AG09319 (cell line): ENCODE measurements around the gene SORL1.

Experiments used
- DNase-seq: peaks from one replicate; pipeline ENCODE4 v3.0.0-alpha.2; 2010; ENCODE audit warnings: low read depth; ENCODE audit errors: extremely low read depth
- TF ChIP-seq, protein P1 (sequence below): IDR thresholded peaks from 2 replicates; pipeline ENCODE4 v1.5.1; 2011; ENCODE audit warnings: low read depth, mild to moderate bottlenecking, inconsistent platforms, low read length, moderate library complexity

Gene SORL1

DNA sequence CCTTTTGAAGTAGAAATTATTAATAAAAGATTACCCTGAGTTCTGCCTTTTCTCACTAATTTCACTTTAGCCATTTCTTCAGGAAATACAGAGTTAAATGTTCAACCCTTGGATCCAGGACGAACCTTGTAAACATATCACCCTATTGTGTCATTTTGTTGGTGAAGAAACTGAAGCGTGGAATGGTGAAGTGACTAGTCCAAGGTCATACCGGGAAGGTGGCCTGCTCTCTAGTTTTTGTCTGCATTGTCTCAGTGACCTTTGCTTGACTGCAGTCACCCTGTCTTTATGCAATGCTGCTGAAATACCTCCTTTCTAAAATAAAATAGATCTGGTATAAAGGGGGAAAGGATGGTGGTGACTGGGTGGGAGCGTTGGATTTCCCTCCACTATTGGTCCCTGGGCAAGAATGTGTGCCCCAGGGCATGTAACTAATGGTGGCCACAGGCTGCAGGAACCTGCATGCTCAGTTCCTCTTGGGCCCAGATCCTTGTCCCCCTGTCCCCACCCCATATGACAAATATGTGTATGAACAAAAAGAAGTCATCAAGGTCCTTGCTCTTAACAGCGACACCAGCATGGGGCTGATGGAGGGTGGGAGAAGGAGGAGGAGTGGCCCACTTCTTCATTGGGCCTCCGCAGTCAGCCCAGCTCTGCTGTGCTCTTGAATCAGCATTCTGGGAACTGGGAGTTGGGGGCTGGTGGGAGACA, 1.6 kb downstream of the SORL1 start:
- TF ChIP-seq, protein P1, sequence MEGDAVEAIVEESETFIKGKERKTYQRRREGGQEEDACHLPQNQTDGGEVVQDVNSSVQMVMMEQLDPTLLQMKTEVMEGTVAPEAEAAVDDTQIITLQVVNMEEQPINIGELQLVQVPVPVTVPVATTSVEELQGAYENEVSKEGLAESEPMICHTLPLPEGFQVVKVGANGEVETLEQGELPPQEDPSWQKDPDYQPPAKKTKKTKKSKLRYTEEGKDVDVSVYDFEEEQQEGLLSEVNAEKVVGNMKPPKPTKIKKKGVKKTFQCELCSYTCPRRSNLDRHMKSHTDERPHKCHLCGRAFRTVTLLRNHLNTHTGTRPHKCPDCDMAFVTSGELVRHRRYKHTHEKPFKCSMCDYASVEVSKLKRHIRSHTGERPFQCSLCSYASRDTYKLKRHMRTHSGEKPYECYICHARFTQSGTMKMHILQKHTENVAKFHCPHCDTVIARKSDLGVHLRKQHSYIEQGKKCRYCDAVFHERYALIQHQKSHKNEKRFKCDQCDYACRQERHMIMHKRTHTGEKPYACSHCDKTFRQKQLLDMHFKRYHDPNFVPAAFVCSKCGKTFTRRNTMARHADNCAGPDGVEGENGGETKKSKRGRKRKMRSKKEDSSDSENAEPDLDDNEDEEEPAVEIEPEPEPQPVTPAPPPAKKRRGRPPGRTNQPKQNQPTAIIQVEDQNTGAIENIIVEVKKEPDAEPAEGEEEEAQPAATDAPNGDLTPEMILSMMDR: no peak
- DNase-seq: no peak

DNA sequence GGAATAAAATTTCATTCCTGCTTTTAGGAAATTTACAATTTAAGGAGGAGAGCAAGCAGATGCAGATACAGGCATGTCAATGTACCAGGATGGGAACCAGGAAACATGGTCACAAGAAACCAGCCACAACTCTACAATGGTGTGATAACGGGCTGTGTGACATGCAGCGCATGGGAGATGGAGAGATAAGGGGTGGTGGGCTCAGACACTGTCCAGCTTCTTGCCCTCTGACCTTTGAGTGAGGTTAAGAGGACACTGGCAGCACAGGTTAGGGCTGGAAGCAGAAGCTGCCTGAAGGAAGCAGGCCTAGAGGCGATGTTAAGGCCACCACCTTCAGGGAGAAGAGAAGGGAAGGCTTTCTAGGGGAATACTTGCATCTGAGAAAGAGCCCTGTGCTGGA, 3.0 kb downstream of the SORL1 start:
- TF ChIP-seq, protein P1: no peak
- no peak for DNase-seq

DNA sequence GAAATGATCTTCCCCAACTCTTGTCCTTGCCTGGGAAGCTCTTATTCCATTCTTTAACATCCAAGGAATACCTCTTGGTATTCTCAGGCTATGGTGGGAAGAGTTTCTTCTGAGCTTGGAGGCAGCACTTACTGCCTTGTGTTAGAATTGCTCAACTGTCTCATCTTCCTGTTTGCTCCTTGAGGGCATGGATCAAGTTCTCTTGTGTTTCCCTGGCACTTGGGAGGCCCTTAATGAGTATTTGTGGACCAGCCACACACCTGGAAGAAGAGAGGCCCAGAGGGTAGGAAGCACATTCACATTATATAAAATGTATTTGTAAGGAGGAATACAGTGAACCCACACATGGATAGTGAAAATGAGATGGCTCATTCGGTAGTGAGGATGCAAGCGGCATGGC, 4.0 kb downstream of the SORL1 start:
- DNase-seq: no peak
- TF ChIP-seq, protein P1: no peak

DNA sequence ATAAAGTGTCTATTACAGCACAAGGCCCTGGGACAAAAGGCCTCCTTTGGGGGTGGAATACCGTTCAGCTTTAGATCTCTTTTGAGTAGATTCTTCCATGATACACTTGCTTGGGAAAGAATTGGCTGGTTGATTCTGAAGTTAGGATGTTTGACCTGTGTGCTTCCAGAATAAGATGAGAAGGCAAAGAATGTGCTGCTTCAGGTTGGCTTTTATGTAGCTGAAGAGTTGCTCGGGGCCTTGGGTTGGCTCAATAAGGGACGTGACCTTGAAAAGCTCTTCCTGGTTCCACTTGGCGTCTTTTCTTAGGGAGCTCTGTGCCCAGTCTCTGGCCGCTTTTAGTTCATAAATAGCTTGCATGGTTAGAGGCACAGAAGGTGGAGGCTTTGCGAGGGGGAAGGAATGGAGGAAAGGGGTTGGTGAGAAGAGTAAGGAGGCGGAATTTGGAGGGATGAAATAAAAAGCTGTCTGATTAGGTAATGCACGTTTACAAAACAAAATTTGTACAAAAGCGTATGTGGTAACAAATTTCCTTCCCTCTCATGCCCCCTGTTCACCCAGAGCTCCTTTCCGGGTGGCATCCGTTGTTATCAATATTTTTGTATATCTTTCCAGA, 4.8 kb downstream of the SORL1 start:
- TF ChIP-seq, protein P1: no peak
- no peak for DNase-seq

DNA sequence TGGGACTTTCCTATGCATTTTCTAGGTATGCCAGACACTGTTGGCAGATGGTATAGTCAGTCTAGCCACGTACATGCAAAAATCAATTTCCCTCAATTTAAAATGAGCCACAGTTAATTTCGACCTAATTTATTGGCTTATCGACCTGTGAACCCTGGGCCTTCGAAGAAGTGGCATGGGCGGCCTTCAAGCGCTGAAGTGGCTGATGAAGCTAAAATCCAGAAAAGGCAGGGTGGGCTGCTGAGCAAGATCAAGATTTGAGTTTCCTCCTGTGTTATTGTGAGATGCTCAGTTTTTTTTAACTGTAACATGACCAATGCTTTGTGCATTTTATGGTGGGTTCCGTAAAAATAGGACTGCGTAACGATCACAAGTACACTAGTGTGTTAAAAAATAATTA, 6.4 kb downstream of the SORL1 start:
- TF ChIP-seq, protein P1: no peak

DNA sequence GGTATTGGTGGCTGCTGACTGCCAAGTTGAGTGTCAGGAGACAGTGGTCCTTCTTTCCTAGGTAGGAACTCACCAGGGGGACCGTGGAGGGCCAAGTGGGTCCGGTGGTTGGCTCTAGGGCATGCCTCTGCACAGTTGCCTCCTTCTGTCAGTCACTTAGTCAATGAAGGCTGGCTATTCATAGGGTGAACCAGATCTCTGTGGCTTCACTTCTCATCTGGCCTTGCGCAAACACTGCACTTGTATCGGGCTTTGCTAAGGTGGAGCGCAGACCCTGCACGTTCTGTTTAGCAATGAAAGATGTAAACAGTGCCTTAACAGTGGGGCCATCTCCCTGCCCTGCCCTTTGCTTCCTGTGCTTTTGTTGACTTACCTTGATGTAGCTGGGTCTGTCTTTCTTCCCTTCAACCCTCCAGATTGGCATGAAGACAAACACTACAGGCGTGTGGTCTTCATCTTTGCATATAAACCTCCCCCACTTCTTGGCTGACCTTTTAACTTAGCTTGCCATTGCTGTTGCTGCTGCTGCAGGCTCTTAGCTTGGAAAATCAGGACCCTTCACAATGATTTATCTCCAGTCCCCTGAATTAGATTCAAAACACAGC, 7.4 kb downstream of the SORL1 start:
- TF ChIP-seq, protein P1: no peak
- DNase-seq: no peak

More for the DNA sequence above, 6.4 kb downstream of the SORL1 start:
- no peak for DNase-seq

DNA sequence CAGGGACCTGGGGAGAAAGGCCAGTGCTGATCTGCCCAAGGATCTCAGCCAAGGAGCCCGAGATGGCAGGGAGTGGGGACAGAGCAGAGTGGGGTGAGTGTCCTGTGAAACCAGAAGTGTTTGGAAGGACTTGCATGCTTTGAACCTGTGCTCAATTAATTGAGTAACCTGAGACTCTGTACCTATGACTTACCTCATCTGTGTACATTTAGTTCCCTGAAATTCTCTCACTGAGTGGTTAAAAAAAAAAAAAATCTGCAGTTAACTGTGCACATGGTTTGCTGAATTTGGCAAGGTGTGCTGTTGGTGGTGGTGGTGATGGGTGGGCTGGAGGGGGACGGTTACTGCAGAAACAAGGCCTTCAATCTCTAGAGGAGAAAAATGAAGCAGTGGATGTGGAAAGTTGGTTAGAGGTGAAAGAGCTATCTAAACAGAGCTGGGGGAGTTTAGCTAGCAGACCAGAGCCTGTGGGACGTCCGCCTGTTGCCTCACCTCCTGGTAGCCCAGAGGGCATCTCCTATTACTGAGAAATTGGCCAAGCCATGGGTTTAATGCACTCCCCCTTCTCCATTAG, 8.9 kb downstream of the SORL1 start:
- TF ChIP-seq, protein P1: no peak

More for the DNA sequence above, 8.9 kb downstream of the SORL1 start:
- no peak for DNase-seq
